Natural killer cell (primary cell): Measurements from ENCODE around the gene KRTAP9-7. TPM values are rescaled to one million over a fixed set of nuclear protein-coding genes. Genes with fewer than 3 reads are reported as not detected.
"Not testable (repeated sequence)": the region's sequence is repeated elsewhere in the genome, so short reads cannot be mapped to it uniquely, and the experiment has no call there.

Source experiments
- ATAC-seq, 3 donors: fragments of 150-1000 bp in 2 of 3; fragments of 200-7000 bp in 1 of 3; cut with Tn5 transposase; 1 replicate in 1 of 3; 2 replicates in 2 of 3; pipeline ENCODE4 v1.10.0; 2021; ENCODE audit warnings: mild to moderate bottlenecking in 2 of 3, moderate library complexity in 2 of 3
- DNase-seq, 2 donors: peaks; one replicate each; pipeline versions ENCODE4 v3.0.0 to v3.0.0-alpha.2; 2013 to 2021; ENCODE audit warnings: mixed read lengths in 1 of 2
- H3K27ac ChIP-seq: one replicate; pipeline ENCODE4 v1.5.1; 2013; ENCODE audit warnings: mild to moderate bottlenecking, low read length
- H3K27me3 ChIP-seq: one replicate; pipeline ENCODE4 v1.6.1; 2013; ENCODE audit warnings: low read length; ENCODE audit not compliant: control insufficient read depth, insufficient read depth
- H3K36me3 ChIP-seq: one replicate; pipeline ENCODE4 v1.6.1; 2013; ENCODE audit warnings: low read length; ENCODE audit not compliant: control insufficient read depth, insufficient read depth
- H3K4me1 ChIP-seq: one replicate; pipeline ENCODE4 v1.6.1; 2013; ENCODE audit warnings: low read length; ENCODE audit not compliant: control insufficient read depth, insufficient read depth
- H3K4me3 ChIP-seq: one replicate; pipeline ENCODE4 v1.5.1; 2013; ENCODE audit warnings: low read length
- H3K9me3 ChIP-seq: one replicate; pipeline ENCODE4 v1.6.1; 2013; ENCODE audit warnings: low read length; ENCODE audit not compliant: control insufficient read depth, insufficient read depth
- H3K27ac Mint-ChIP-seq, 2 donors: one replicate each; pipeline ENCODE4 v1.8.0; 2022; ENCODE audit warnings: mild to moderate bottlenecking in 2 of 2, mixed read lengths in 2 of 2, moderate library complexity in 1 of 2
- H3K27me3 Mint-ChIP-seq, 2 donors: one replicate each; pipeline ENCODE4 v1.8.0; 2022; ENCODE audit warnings: low read depth in 2 of 2, mixed read lengths in 2 of 2
- H3K36me3 Mint-ChIP-seq: one replicate; pipeline ENCODE4 v1.8.0; 2022; ENCODE audit warnings: mixed read lengths
- H3K4me1 Mint-ChIP-seq, 2 donors: one replicate each; pipeline ENCODE4 v1.8.0; 2022; ENCODE audit warnings: mixed read lengths in 2 of 2
- H3K4me3 Mint-ChIP-seq: one replicate; pipeline ENCODE4 v1.8.0; 2022; ENCODE audit warnings: mild to moderate bottlenecking, moderate library complexity, mixed read lengths
- H3K9me3 Mint-ChIP-seq, 2 donors: one replicate each; pipeline ENCODE4 v1.8.0; 2022; ENCODE audit warnings: mixed read lengths in 2 of 2
- CTCF ChIP-seq: fragments of 200-600 bp; IDR thresholded peaks from one replicate; pipeline ENCODE4 v1.8.0; 2022; ENCODE audit warnings: antibody characterized with exemption
- WGBS: methylation state at CpG from one replicate; pipeline ENCODE4 v1.1.7; 2013; ENCODE audit warnings: missing lambda C conversion rate; ENCODE audit not compliant: insufficient coverage; 5-methylcytosine and 5-hydroxymethylcytosine counted together
- intact Hi-C: fragments of 100-400 bp; cut with micrococcal nuclease; formaldehyde crosslinking; loops from one replicate; pipeline ENCODE4 v1.14.2; 2022
- total RNA-seq, 4 donors: library from RNA; stranded (reverse); fragments of 120-200 nt in 1 of 4; gene quantifications; one replicate each; pipeline versions ENCODE4 v1.2.3 to v1.2.4, GENCODE V29; 2013 to 2022

KRTAP9-7 gene
- total RNA-seq, 3 donors from 2014 or later (not counting 1 experiment from before 2014, with no cell fraction given): not detected

GRCh38 chr17:41251261-41251660, 24.2 kb upstream of the KRTAP9-7 start:
- H3K27ac Mint-ChIP-seq: no peak overlapping the region
- H3K36me3 Mint-ChIP-seq: no peaks in the 10 kb centered on the region
- ATAC-seq (no peak), DNase-seq (peak in 1 of 2 donors; percentile 0)
- H3K4me1 ChIP-seq: no peaks in the 10 kb centered on the region
- no peaks in the 10 kb centered on the region for H3K27me3 ChIP-seq
- H3K4me1 Mint-ChIP-seq: no peaks in the 10 kb centered on the region
- H3K36me3 ChIP-seq: no peaks in the 10 kb centered on the region
- peaks cover 23 to 49% of the 10 kb centered on the region in 2 donors for H3K27me3 Mint-ChIP-seq
- no peaks in the 10 kb centered on the region for H3K9me3 ChIP-seq
- intact Hi-C loops: no loop called here
- H3K4me3 Mint-ChIP-seq: no peak overlapping the region
- TF ChIP-seq CTCF: no peak
- no peak overlapping the region for H3K27ac ChIP-seq
- no peak overlapping the region for H3K4me3 ChIP-seq
- WGBS: 90% methylated on average over 1 of the region's 1 CpG
- H3K9me3 Mint-ChIP-seq: no peaks in the 10 kb centered on the region

- Mint-ChIP-seq H3K4me1 (no peaks in the 10 kb centered on the region), H3K27ac (no peak overlapping the region), H3K4me3 (no peak overlapping the region), H3K36me3 (no peaks in the 10 kb centered on the region), H3K9me3 (no peaks in the 10 kb centered on the region), H3K27me3 (peaks cover 28 to 80% of the 10 kb centered on the region in 2 donors)
- no peak overlapping the region for H3K4me3 ChIP-seq
- H3K27me3 ChIP-seq: peaks cover 2% of the 10 kb centered on the region
- H3K27ac ChIP-seq: no peak overlapping the region
- TF ChIP-seq CTCF: no peak
- DNase-seq: peak in 1 of 2 donors; percentile 0
- no peaks in the 10 kb centered on the region for H3K9me3 ChIP-seq
- 50% methylated on average over 1 of the region's 1 CpG for WGBS
- no peaks in the 10 kb centered on the region for H3K36me3 ChIP-seq
- H3K4me1 ChIP-seq: no peaks in the 10 kb centered on the region
- no peak for ATAC-seq
- intact Hi-C loops: no loop called here
Observed at GRCh38 chr17:41254861-41255260, 20.6 kb upstream of the KRTAP9-7 start.

- H3K36me3 Mint-ChIP-seq, H3K4me3 Mint-ChIP-seq, H3K4me1 ChIP-seq, H3K4me1 Mint-ChIP-seq, H3K27ac ChIP-seq, H3K27me3 ChIP-seq, H3K4me3 ChIP-seq, H3K9me3 Mint-ChIP-seq, intact Hi-C loops, ATAC-seq, H3K36me3 ChIP-seq, H3K27ac Mint-ChIP-seq, H3K9me3 ChIP-seq: not testable (repeated sequence)
- WGBS: 82% methylated on average over 5 of the region's 5 CpGs
- peak in 1 of 2 donors; percentile 0 for DNase-seq
- peaks cover 27 to 80% of the 10 kb centered on the region in 2 donors for H3K27me3 Mint-ChIP-seq
Observed at GRCh38 chr17:41255381-41256290, 19.9 kb upstream of the KRTAP9-7 start, which contains the start of gene KRTAP9-9. Gene KRTAP9-9 (plus strand): TSS chr17:41255384.

GRCh38 chr17:41256291-41256685, 19.2 kb upstream of the KRTAP9-7 start:
- no peaks in the 10 kb centered on the region for H3K4me1 Mint-ChIP-seq
- no peaks in the 10 kb centered on the region for H3K4me1 ChIP-seq
- ATAC-seq (no peak), DNase-seq (peak in 1 of 2 donors; percentile 0)
- no peak overlapping the region for H3K27ac ChIP-seq
- no peaks in the 10 kb centered on the region for H3K9me3 ChIP-seq
- no peaks in the 10 kb centered on the region for H3K9me3 Mint-ChIP-seq
- H3K36me3 Mint-ChIP-seq: no peaks in the 10 kb centered on the region
- intact Hi-C loops: no loop called here
- H3K36me3 ChIP-seq: no peaks in the 10 kb centered on the region
- H3K27me3 ChIP-seq: peaks cover 2% of the 10 kb centered on the region
- H3K4me3 ChIP-seq: no peak overlapping the region
- peaks cover 34 to 80% of the 10 kb centered on the region in 2 donors for H3K27me3 Mint-ChIP-seq
- TF ChIP-seq CTCF: no peak
- no peak overlapping the region for H3K27ac Mint-ChIP-seq
- H3K4me3 Mint-ChIP-seq: no peak overlapping the region
- no CpG with 5 or more reads among the region's 1 CpG for WGBS
